GM21367 (cell line): ENCODE measurements around the gene C9orf78.
A peak's percentile ranks its signal among the peaks of the same experiment; 100 is the strongest.
"Not testable (repeated sequence)": the region's sequence is repeated elsewhere in the genome, so short reads cannot be mapped to it uniquely, and the experiment has no call there.

Experiments used
- ATAC-seq: cut with Tn5 transposase; IDR thresholded peaks from one replicate; pipeline ENCODE4 v1.9.1; 2021; ENCODE audit not compliant: unreplicated experiment

The C9orf78 gene

DNA sequence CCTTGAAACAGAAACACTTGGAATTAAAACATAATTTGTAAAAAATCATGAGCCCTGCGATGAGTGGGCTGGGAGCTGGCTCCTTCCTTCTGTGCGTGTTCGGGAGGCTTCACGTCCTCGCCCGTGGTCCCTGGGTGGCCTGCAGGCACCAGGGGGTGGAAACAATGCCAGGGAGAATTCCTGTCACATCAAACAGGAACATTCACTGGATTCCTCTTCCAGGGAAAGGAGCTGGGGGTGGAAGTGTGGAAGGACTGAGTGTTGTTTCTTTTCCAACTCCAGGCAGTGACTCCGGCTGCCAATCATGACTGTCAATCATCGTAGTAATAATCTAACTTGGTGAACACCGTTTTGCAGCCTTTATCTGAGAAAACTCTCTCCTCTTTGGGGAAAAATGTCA, 21.4 kb downstream of the C9orf78 start:
- ATAC-seq = no peak

DNA sequence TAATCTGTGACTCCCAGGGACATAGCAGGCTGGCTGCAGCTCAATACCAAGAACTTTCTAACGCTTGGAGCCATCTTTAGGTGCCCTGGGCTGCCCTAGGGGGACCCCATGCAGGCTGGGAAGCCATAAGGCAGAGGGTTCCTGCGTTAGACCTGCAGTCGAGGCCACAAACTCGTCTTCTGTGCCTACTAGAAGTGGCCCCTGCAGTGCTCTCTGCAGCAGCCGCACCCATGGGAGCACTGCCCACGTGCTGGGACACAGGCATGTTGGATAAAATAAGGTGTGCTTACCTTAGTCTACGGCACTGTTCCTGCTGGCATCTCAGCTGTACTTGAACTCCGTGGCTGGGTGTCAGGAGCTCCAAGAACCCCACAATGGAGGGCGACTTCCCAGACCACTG, 22.7 kb downstream of the C9orf78 start:
- ATAC-seq = no peak

DNA sequence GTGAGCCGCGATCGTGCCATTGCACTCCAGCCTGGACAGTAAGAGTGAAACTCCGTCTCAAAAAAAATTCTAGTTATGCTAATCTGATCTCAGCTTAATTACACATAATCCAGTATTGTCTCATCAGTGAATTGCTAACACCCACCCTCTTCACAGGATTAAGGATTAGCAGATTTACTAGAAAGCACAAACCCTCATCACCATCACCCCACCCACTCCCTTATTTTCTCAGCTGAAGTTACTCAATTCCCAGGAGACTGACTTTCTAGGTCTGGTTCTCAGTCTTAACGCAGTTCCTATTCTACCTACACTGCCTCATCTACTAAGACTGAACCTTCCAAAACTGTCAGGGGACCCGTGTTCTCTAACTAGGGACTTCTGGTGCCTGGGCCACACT, 23.1 kb downstream of the C9orf78 start:
- no peak for ATAC-seq

DNA sequence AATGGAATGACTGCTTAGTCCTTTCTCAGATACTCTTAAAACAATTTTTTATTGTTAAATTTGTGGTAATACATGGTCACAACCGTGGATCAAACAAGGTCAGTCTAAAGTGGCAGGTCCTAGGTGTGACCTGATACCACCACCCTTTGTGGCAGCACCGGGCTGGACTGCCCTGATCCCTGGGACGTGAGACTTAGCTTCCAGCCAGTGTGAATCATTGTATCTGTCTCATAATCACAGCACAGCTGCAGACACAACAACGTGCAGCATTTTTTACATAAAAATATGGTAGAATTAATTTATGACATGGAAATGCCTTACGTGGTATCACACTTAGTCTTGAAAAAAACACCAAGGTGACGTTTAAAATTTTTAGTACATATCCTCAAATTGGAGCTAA, 24.3 kb downstream of the C9orf78 start:
- ATAC-seq = no peak

GRCh38 chr9:129810116-129810515, 25.0 kb downstream of the C9orf78 start:
- ATAC-seq = no peak

DNA sequence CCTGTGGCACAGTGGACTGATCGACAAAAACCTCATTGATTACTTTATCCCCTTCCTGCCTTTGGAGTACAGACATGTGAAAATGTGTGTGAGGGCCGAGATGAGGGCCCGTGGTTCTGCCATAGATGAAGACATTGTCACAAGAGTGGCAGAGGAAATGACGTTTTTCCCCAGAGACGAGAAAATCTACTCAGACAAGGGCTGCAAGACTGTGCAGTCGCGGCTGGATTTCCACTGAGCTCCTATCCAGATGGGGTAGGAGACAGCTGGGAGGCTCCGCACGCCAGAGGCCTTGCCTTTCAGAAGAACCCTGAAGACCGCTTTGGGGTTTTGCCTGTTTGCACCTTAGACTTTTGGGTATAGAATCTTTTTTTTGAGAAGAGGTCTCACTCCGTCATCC, 25.7 kb downstream of the C9orf78 start:
- no peak for ATAC-seq

- no peak for ATAC-seq
These were observed 29.0 kb downstream of the C9orf78 start for GRCh38 chr9:129806061-129806460.

DNA sequence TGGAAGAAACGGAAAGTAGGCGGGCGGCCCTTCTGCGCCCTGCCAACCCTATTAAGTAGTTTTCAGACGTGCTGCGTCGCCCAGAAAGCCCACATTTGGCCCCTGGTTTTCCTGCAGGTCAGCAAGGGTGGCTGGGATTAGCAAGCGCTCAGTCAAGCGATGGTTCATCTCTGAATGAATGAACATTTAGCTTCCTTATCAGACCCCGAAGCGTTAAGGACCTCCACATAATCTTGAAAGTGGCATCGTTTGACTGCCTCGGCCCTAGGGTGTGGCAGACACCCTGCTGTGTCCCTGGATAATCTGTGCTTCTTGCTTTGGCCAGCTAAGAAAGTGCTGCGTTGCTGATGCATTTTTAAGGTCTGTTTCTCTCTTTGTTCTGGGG, 31.4 kb downstream of the C9orf78 start:
- peak; percentile 19 for ATAC-seq

- peak; percentile 85 for ATAC-seq
These were observed 32.0 kb downstream of the C9orf78 start, which contains the start of gene TOR1B for GRCh38 chr9:129802833-129803675. Gene TOR1B (plus strand): TSS chr9:129803184. CDS start chr9:129803213, 29 bp downstream.

DNA sequence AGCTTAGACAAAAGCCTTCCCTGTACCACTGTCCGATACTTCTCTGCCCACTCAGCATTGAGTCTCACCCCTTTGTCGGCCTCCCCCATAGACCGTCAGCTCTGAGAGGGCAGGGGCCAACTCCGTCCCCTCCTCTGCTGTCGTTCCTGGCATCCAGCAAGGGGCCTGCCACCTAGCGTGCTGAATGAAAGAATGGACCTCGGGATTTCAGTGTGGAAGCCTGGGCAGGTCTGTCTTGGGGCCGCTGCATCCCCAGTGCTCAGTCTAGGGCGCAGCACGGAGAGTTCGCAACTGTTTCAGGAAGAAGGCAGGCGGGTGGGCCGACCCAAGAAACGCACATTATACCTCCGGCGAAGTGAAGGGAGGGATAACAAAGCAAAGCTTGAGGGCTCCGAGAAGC, 33.6 kb downstream of the C9orf78 start:
- ATAC-seq = no peak

DNA sequence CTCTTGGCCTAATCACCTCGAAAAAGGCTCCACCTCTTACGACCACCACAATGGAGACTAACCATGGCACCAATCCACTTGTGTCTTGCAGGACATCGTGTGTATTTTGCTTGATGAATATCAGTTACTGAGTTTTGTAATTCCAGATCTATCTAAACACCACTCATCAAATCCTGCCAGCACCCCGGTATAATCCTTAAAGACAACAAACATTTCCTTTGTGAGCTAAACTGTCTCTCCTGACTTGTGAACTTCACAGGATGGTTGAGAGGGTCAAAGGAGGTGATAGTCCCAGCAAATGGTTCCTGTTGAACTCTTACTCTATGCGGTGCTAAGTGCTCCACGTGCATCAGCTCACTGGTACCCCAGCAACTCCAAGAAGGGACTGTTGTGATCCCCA, 36.1 kb downstream of the C9orf78 start:
- no peak for ATAC-seq

GRCh38 chr9:129796029-129796428, 39.0 kb downstream of the C9orf78 start:
- ATAC-seq = not testable (repeated sequence)

DNA sequence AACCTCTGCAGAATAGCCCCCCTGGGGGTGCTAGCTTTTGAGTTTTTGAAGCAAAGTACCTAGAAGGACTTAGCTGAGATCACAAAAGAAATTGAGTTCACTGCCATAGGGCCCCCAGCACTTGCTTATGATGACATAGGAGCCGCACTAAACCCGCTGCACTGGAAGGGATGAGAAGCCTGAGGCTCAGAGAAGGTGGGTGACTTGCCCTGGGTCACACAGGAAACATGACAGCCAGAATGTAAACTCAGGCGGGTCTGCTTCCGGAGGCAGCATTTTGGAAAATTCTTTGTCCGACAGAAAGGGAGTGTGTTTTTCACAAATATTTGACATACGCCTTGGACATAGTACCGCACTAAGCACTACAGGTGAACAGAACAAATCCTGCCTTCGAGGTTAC, 40.5 kb downstream of the C9orf78 start:
- no peak for ATAC-seq

DNA sequence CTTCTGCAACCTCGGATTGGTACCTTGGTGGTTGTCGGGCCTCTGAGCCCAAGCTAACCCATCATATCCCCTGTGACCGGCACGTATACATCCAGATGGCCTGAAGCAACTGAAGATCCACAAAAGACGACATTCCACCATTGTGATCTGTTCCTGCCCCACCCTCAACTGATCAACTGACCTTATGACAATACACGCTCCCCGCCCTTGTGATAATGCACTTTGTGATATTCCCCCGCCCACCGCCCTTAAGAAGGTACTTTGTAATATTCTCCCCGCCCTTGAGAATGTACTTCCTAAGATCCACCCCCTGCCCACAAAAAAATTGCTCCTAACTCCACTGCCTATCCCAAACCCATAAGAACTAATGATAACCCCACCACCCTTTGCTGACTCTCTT, 48.6 kb downstream of the C9orf78 start:
- no peak for ATAC-seq

DNA sequence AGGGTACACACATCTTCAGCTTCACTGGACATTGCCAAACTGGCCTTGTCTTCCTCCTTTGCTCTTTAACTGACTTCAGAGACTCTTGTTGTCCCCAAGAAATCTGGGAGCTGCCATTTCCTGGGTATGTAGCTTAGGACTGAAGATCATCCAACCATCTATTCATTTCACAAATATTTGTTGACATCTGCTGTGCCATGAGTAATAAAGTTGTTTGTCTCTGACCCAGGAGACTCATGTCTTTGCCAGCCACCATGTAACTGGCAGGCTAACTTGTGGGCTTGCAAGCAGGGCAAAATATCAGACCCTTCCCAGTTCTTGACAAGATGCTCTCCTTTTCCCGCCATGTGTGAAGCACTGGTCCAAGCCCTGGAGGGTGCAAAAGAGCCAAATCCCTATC, 49.2 kb downstream of the C9orf78 start:
- ATAC-seq = no peak

- ATAC-seq = not testable (repeated sequence)
These were observed 50.1 kb downstream of the C9orf78 start for GRCh38 chr9:129784970-129785369.

GRCh38 chr9:129783516-129784361, 51.3 kb downstream of the C9orf78 start:
- no peak for ATAC-seq

GRCh38 chr9:129781981-129782380, 53.1 kb downstream of the C9orf78 start:
- ATAC-seq = no peak

DNA sequence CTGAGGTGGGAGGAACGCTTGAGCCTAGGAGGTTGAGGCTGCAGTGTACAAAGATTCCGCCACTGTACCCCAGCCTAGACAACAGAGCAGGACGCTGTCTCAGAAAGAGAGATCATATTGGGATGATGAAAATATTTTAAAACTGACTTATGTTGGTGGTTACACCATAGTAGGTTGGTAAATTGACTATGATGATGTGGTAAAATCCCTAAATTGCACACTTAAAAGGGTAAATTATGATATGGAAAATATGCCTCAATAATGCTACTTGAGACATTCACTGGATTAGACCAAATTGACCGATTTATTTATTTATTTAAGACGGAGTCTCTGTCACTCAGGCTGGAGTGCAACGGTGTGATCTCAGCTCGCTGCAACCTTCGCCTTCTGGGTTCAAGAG, 53.9 kb downstream of the C9orf78 start:
- ATAC-seq = no peak

- ATAC-seq = no peak
These were observed 55.4 kb downstream of the C9orf78 start for GRCh38 chr9:129779560-129780190.

DNA sequence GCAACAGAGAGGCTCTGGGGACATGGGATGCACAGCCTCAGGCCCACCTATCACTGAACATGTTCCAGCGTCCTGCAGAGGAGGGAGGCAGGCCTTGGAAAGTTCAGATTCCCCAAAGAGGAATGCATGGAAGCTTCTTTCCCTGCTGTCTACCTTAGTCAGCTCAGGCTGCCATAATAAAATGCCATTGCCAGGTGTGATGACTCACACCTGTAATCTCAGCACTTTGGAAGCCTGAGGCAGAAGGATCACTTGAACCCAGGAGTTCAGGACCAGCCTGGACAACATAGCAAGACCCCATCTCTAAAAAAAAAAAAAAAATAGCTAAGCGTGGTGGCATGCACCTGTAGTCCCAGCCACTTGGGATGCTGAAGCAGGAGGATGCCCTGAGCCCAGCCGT, 56.6 kb downstream of the C9orf78 start:
- no peak for ATAC-seq

DNA sequence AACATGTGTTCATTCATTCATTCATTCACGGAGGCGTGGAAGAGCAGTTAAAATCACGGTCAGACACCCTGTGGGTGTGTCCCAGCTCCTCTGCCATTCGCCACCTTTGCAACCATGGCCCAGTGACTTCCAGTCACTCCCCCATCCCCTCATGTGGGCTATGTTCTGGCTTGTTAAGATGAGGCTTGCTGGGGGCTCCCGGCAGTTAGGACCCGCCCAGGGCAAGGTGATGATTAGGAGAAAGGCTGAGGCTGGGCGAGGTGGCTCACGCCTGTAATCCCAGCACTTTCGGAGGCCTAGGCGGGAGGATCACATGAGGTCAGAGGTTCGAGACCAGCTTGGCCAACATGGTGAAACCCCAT, 57.3 kb downstream of the C9orf78 start:
- ATAC-seq = no peak
